GM12878 (cell line): Measurements from ENCODE around the gene TNFSF12. TPM values are rescaled to one million over a fixed set of nuclear protein-coding genes. Genes with fewer than 3 reads are reported as not detected.

Experiments
- ATAC-seq: fragments of 200-7000 bp; cut with Tn5 transposase; 3 replicates; pipeline ENCODE4 v1.9.1; 2020; ENCODE audit warnings: mild to moderate bottlenecking, moderate library complexity
- BruUV-seq: library from RNA; stranded (reverse); fragments of 400-500 nt; replicated peaks from 2 replicates; lab custom pipeline; 2021; lab: Mats Ljungman, UMichigan
- CTCF ChIA-PET: fragments of 300-600 bp; sonication (Branson Sonifier 250); formaldehyde crosslinking; extraction: SDS; loops from one replicate; lab custom pipeline; 2021; ENCODE audit warnings: inconsistent platforms; lab: Yijun Ruan, JAX
- POLR2A ChIA-PET: fragments of 350-600 bp; formaldehyde crosslinking; extraction: SDS; loops from one replicate; lab custom pipeline; 2021; ENCODE audit warnings: inconsistent platforms; lab: Charles Lee
- RAD21 ChIA-PET: fragments of 300-600 bp; sonication (Branson Sonifier 250); formaldehyde crosslinking; loops from one replicate; lab custom pipeline; 2023; ENCODE audit warnings: antibody characterized with exemption; ENCODE audit not compliant: unreplicated experiment; lab: Charles Lee
- SMC1A ChIA-PET: fragments of 300-600 bp; sonication (Branson Sonifier 250); formaldehyde crosslinking; loops from one replicate; lab custom pipeline; 2023; ENCODE audit not compliant: unreplicated experiment, uncharacterized antibody; lab: Charles Lee
- DNase-seq: peaks from one replicate; pipeline ENCODE4 v3.0.0-alpha.2; 2011; ENCODE audit warnings: low read depth, low spot score
- FAIRE-seq: peaks from 3 replicates; lab custom pipeline; 2011; peaks lifted over from hg19 to GRCh38; lab: Jason Lieb, UNC
- H2AFZ ChIP-seq: 2 replicates; pipeline ENCODE4 v1.6.0; 2011; ENCODE audit warnings: low read depth, low read length, control low read depth; ENCODE audit not compliant: control insufficient read depth
- H3K27ac ChIP-seq: 2 replicates; pipeline ENCODE4 v1.5.1; 2011; ENCODE audit warnings: control low read depth; ENCODE audit not compliant: control insufficient read depth, insufficient read depth
- H3K27me3 ChIP-seq, 2 experiments: replicated peaks in 1 of 2; 2 replicates each; pipeline versions ENCODE4 v1.6.0 to v1.6.1; 2011; ENCODE audit warnings: low read length in 1 of 2; ENCODE audit not compliant: control insufficient read depth in 2 of 2, insufficient read depth in 2 of 2
- H3K36me3 ChIP-seq, 2 experiments: 2 replicates each; pipeline ENCODE4 v1.5.1; 2011; ENCODE audit warnings: low read length in 1 of 2; ENCODE audit not compliant: control insufficient read depth in 2 of 2, insufficient read depth in 2 of 2
- H3K4me1 ChIP-seq: 2 replicates; pipeline ENCODE4 v1.6.1; 2011; ENCODE audit warnings: mild to moderate bottlenecking, low read length, moderate library complexity, mixed read lengths; ENCODE audit not compliant: control insufficient read depth, insufficient read depth
- H3K4me2 ChIP-seq: 2 replicates; pipeline ENCODE4 v1.6.0; 2011; ENCODE audit warnings: control low read depth; ENCODE audit not compliant: control insufficient read depth, insufficient read depth
- H3K4me3 ChIP-seq: fragments of 200-600 bp; sonication (generic); 2 replicates; pipeline ENCODE4 v1.5.1; 2016
- H3K79me2 ChIP-seq: 2 replicates; pipeline ENCODE4 v1.6.0; 2011; ENCODE audit warnings: low read length; ENCODE audit not compliant: control insufficient read depth, insufficient read depth
- H3K9ac ChIP-seq: 2 replicates; pipeline ENCODE4 v1.8.0; 2011; ENCODE audit warnings: low read length, control low read depth, mixed read lengths; ENCODE audit not compliant: control insufficient read depth, insufficient read depth
- H3K9me3 ChIP-seq: replicated peaks from 3 replicates; pipeline ENCODE4 v1.5.1; 2011; ENCODE audit warnings: mild to moderate bottlenecking, low read length; ENCODE audit not compliant: control insufficient read depth, insufficient read depth
- H4K20me1 ChIP-seq: 2 replicates; pipeline ENCODE4 v1.6.0; 2011; ENCODE audit not compliant: control insufficient read depth, insufficient read depth
- BCL3 ChIP-seq: IDR thresholded peaks from 2 replicates; pipeline ENCODE4 v1.6.1; 2011; ENCODE audit warnings: borderline replicate concordance, low read depth, mild to moderate bottlenecking, moderate library complexity, low read length; ENCODE audit not compliant: insufficient read depth, poor library complexity, severe bottlenecking
- GATAD2B ChIP-seq: fragments of 450-650 bp; conservative IDR thresholded peaks from 2 replicates; pipeline ENCODE4 v1.6.1; 2017; ENCODE audit warnings: low read depth, mild to moderate bottlenecking, moderate library complexity
- NBN ChIP-seq: fragments of 450-650 bp; IDR thresholded peaks from 2 replicates; pipeline ENCODE4 v1.6.1; 2016
- POU2F2 ChIP-seq: IDR thresholded peaks from 3 replicates; pipeline ENCODE4 v1.6.1; 2011; ENCODE audit warnings: low read depth, mild to moderate bottlenecking, low read length, borderline replicate concordance
- RELB ChIP-seq: fragments of 450-650 bp; IDR thresholded peaks from 2 replicates; pipeline ENCODE4 v1.6.1; 2017; ENCODE audit warnings: low read depth, mild to moderate bottlenecking, moderate library complexity
- ZSCAN29 ChIP-seq: fragments of 450-650 bp; IDR thresholded peaks from 2 replicates; pipeline ENCODE4 v1.6.1; 2017; ENCODE audit warnings: mild to moderate bottlenecking, moderate library complexity
- WGBS: methylation state at CpG from one replicate; pipeline ENCODE4 v1.1.6; 2016; ENCODE audit warnings: low lambda C conversion rate; ENCODE audit not compliant: insufficient replicate concordance, insufficient coverage; ENCODE audit errors: missing lambda C conversion rate; 5-methylcytosine and 5-hydroxymethylcytosine counted together
- in situ Hi-C: fragments of 300-500 bp; cut with MboI; formaldehyde crosslinking; loops from 9 replicates; pipeline ENCODE4 v1.14.3; 2018; ENCODE audit warnings: mixed read lengths
- intact Hi-C: fragments of 100-400 bp; cut with micrococcal nuclease; formaldehyde crosslinking; loops from one replicate; pipeline ENCODE4 v1.14.2; 2022; ENCODE audit not compliant: unreplicated experiment
- polyA plus RNA-seq, 11 experiments: library from polyadenylated mRNA; depleted of rRNA in 4 of 11; unstranded in 6 of 11; stranded (reverse) in 5 of 11; fragments of >200 nt; fragmentation: Nextera tagmentation in 4 of 11; fragmentation: Illumina TruSeq in 1 of 11; extraction: Ambion mirVana in 4 of 11; extraction: Trizol in 1 of 11; gene quantifications; 1 replicate in 1 of 11; 2 replicates in 10 of 11; pipeline versions ENCODE4 v1.2.1 to v1.2.3, GENCODE V29; 2011 to 2016; ENCODE audit warnings: inconsistent platforms in 2 of 11, missing spikeins in 2 of 11, low read depth in 1 of 11
- total RNA-seq, 4 experiments: library from RNA; depleted of rRNA in 3 of 4; stranded (reverse); fragments of >200 nt in 3 of 4; fragmentation: Illumina TruSeq in 1 of 4; extraction: Trizol in 1 of 4; gene quantifications; 2 replicates each; pipeline versions ENCODE4 v1.2.1 to v1.2.3, GENCODE V29; 2013 to 2021

Gene TNFSF12
- total and polyA plus RNA-seq, 10 of the 15 experiments (the other 5 are each of a cell fraction or from before 2014, with no cell fraction given) = 0.32 to 7.0 (median 2.6) TPM

DNA sequence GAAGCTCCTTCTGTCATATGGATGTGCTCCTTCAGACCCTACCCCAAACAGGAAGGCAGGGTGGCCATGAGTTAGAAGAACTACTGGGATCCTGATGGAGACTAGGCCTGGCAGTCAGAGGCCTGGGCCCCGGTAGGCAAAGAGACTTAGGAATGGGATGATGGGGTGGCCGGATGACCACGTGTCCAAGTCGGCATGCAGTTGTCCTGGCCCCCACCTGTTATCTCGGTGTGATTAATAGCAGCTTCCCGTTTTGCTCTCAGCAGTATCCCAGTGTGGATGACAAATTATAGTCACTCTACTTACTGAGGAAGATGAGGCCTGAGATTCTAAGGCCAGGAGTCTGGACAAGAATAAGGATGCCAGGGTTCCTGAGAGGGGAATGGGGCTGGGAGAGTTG lies 1.5 kb downstream of the TNFSF12 start:
- Histone ChIP-seq H3K4me2 (no peak overlapping the region), H3K4me1 (peaks cover 29% of the 10 kb centered on the region), H3K9ac (no peak overlapping the region), H3K27ac (no peak overlapping the region), H2AFZ (no peak overlapping the region), H3K27me3 (no peaks in the 10 kb centered on the region; a peak in 1 of 4 replicates), H3K4me3 (no peak overlapping the region), H3K36me3 (no peaks in the 10 kb centered on the region), H3K79me2 (no peaks in the 10 kb centered on the region), H3K9me3 (no peaks in the 10 kb centered on the region), H4K20me1 (no peaks in the 10 kb centered on the region)
- CTCF ChIA-PET = interaction anchor here (0.6 to 2.3 kb wide), 3 partner anchors 10 to 36 kb away, joined by 3 to 14 read pairs (median 5); no protein-coding TSS in a partner anchor
- 62% methylated on average over 6 of the region's 6 CpGs for WGBS
- SMC1A ChIA-PET = interaction anchor here (1.1 to 2.3 kb wide), 2 partner anchors 10 to 27 kb away, joined by 3 to 7 read pairs; no protein-coding TSS in a partner anchor
- intact Hi-C loops = no loop called here
- RAD21 ChIA-PET = no interaction called here
- TF ChIP-seq ZSCAN29 (no peak), BCL3 (no peak), RELB (no peak), NBN (no peak), GATAD2B (no peak), POU2F2 (no peak)
- POLR2A ChIA-PET = no interaction called here
- in situ Hi-C loops = loop anchor here (25.0 kb wide), 1 partner anchor 513 kb away; the partner anchor contains the start of genes SLC16A11 and SLC16A13
- FAIRE-seq (no peak), DNase-seq (no peak), ATAC-seq (no peak)
- no TSS peak for BruUV-seq
